HUES48 (cell line): Measurements from ENCODE around the gene TM7SF3.
"Not testable (repeated sequence)": the region's sequence is repeated elsewhere in the genome, so short reads cannot be mapped to it uniquely, and the experiment has no call there.

ENCODE experiments used
- H3K27ac ChIP-seq: one replicate; pipeline ENCODE4 v1.7.0; 2013; ENCODE audit warnings: low read depth, low read length, inconsistent platforms
- H3K27me3 ChIP-seq: 2 replicates; pipeline ENCODE4 v1.6.1; 2013; ENCODE audit warnings: mild to moderate bottlenecking, low read length; ENCODE audit not compliant: control insufficient read depth, insufficient read depth
- H3K36me3 ChIP-seq: 2 replicates; pipeline ENCODE4 v1.6.1; 2013; ENCODE audit warnings: low read length; ENCODE audit not compliant: control insufficient read depth, insufficient read depth
- H3K4me1 ChIP-seq: 2 replicates; pipeline ENCODE4 v1.6.1; 2013; ENCODE audit warnings: mild to moderate bottlenecking, low read length; ENCODE audit not compliant: control insufficient read depth, insufficient read depth
- H3K4me3 ChIP-seq: 2 replicates; pipeline ENCODE4 v1.5.1; 2013; ENCODE audit warnings: mild to moderate bottlenecking, low read depth, low read length
- H3K9ac ChIP-seq: 2 replicates; pipeline ENCODE4 v1.6.1; 2013; ENCODE audit warnings: mild to moderate bottlenecking, low read depth, low read length, moderate library complexity
- H3K9me3 ChIP-seq: 2 replicates; pipeline ENCODE4 v1.6.1; 2013; ENCODE audit warnings: low read length; ENCODE audit not compliant: control insufficient read depth, insufficient read depth

The TM7SF3 gene

DNA sequence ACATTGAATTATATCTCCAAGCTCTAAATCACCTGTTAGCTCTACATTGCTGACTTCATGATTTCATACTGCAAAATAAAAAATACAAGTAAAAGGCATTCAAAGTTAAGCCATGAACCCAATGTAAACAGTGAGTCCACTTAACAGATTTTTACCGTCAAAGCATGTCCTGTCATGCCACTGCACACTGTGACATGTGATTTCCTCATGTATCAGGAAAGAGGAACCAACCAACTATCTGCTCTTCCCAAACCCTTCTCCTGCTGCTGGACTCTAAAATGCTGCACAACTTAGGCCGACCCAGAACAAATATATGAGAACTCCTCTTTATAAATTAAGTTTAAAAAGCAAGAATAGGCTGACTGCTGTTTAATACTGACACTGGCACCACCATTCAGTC, 37.5 kb downstream of the TM7SF3 start:
- H3K9ac ChIP-seq: no peak overlapping the region
- peaks cover 68% of the 10 kb centered on the region for H3K36me3 ChIP-seq
- no peaks in the 10 kb centered on the region for H3K27me3 ChIP-seq
- H3K4me3 ChIP-seq: no peak overlapping the region
- H3K9me3 ChIP-seq: no peaks in the 10 kb centered on the region
- H3K27ac ChIP-seq: no peak overlapping the region
- H3K4me1 ChIP-seq: no peaks in the 10 kb centered on the region

DNA sequence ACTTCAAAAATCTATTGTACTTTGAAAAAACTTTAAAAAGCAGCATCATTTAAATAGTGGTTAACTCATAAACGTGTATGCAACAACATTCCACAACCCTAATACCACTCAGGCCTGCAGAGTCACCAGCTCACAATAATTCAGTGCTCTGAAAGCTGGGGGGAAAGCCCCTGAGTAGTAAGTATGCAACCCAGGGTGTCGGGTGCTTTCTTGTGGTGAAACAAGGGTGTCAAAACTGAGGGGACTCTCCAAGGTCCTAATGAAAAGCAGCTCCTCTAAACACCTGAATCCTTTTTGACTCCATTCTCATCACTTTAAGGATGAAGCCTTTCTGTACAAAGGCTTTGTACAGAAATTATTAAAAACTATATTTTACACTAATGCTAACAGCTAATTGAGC, 42.2 kb downstream of the TM7SF3 start:
- Histone ChIP-seq H3K9me3 (no peaks in the 10 kb centered on the region), H3K27ac (no peak overlapping the region), H3K4me3 (no peak overlapping the region), H3K36me3 (peaks cover 52% of the 10 kb centered on the region), H3K27me3 (no peaks in the 10 kb centered on the region), H3K4me1 (no peaks in the 10 kb centered on the region), H3K9ac (no peak overlapping the region)

DNA sequence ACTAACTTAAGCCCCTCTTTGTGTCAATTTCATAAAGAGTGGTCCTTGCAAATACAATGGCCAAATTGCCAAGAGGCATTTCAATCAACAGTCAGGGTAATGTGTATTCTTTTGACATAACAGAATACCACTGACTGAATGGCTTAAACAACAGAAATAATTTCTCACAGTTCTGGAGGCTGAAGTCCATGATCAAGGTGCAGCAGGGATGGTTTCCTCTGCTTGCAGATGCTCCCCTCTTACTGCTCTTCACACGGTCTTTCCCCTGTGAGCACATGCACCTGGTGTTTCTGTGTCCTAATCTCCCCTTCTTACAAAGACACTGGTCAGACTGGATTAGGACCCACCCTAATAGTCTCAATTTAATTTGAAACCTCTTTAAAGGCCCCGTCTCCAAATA, 44.0 kb downstream of the TM7SF3 start:
- Histone ChIP-seq H3K27ac (no peak overlapping the region), H3K9me3 (no peaks in the 10 kb centered on the region), H3K9ac (no peak overlapping the region), H3K4me3 (no peak overlapping the region), H3K27me3 (no peaks in the 10 kb centered on the region), H3K36me3 (peaks cover 38% of the 10 kb centered on the region), H3K4me1 (no peaks in the 10 kb centered on the region)

DNA sequence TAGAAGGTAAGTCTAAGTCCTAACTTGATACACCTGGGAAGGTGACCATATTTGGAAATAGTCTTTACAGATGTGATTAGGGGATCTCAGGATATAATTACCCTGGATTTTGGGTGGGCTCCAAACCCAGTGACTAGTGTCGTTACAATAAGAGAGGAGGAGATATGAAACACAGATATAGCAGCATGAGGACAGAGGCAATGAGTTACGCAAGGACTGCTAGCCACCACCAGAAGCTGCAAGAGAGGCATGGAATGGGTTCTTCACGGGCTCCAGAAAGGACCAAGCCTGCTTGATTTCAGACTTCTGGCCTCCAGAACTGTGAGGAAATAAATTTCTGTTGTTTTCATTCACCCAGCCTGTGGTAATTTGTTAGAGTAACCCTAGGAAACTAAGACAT, 47.3 kb downstream of the TM7SF3 start:
- Histone ChIP-seq H3K4me1 (no peaks in the 10 kb centered on the region), H3K36me3 (peaks cover 38% of the 10 kb centered on the region), H3K27ac (no peak overlapping the region), H3K4me3 (no peak overlapping the region), H3K9ac (no peak overlapping the region), H3K27me3 (no peaks in the 10 kb centered on the region), H3K9me3 (no peaks in the 10 kb centered on the region)

DNA sequence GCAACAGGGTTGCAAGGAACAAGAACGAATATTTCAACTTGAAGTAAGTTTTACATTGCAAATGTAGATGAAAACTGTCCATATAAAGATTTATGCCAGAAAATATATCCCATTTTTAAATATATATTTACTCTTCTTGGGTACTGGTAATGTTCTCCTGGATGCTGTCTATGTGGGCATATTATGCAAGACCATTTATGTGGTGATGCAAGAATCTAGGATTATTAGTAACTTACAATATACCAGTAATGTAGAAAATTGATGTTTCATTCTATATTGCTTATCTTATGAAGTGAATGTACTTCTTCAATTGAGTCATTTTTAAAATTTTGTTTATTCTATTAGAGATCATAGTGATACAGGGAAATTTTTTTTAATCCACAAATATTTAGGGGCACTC, 50.8 kb downstream of the TM7SF3 start:
- Histone ChIP-seq H3K27me3 (no peaks in the 10 kb centered on the region), H3K36me3 (peaks cover 49% of the 10 kb centered on the region), H3K9me3 (no peaks in the 10 kb centered on the region), H3K4me1 (no peaks in the 10 kb centered on the region), H3K9ac (no peak overlapping the region), H3K4me3 (no peak overlapping the region), H3K27ac (no peak overlapping the region)

DNA sequence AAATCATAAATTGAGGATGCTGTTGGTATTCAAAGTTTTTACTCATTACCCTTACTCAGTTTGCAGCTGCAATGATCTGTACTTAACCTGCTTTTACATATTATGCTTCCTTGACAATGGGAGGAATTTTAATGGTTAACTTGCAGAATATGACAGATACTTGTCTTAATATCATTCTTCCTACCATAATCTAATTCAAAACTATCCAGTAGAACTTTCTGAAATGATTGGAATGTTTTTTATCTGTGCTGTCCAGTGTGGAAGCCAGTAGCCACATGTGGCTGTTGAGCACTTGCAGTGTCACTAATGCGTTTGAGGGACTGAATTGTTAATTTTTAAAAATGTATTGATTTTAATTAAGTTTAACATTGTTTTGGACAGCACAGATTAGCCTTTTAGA, 52.4 kb downstream of the TM7SF3 start:
- Histone ChIP-seq H3K27me3 (no peaks in the 10 kb centered on the region), H3K4me3 (no peak overlapping the region), H3K9me3 (no peaks in the 10 kb centered on the region), H3K36me3 (peaks cover 62% of the 10 kb centered on the region), H3K4me1 (no peaks in the 10 kb centered on the region), H3K27ac (no peak overlapping the region), H3K9ac (no peak overlapping the region)

DNA sequence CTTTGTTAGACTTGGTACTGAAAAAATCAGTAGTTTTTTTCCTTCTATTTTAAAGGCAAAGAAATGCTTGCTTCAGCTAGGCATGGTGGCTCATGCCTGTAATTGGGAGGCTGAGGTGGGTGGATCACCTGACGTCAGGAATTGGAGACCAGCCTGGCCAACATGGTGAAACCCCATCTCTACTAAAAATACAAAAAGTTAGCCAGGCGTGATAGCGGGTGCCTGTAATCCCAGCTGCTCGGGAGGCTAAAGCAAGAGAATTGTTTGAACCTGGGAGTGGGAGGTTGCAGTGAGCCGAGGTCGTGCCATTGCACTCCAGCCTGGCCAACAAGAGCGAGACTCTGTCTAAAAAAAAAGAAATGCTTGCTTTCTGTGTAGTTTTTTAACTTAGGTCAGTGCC, 52.8 kb downstream of the TM7SF3 start:
- not testable (repeated sequence) for H3K4me3 ChIP-seq, H3K4me1 ChIP-seq, H3K9ac ChIP-seq, H3K27ac ChIP-seq, H3K27me3 ChIP-seq, H3K9me3 ChIP-seq
- H3K36me3 ChIP-seq: peaks cover 65% of the 10 kb centered on the region

DNA sequence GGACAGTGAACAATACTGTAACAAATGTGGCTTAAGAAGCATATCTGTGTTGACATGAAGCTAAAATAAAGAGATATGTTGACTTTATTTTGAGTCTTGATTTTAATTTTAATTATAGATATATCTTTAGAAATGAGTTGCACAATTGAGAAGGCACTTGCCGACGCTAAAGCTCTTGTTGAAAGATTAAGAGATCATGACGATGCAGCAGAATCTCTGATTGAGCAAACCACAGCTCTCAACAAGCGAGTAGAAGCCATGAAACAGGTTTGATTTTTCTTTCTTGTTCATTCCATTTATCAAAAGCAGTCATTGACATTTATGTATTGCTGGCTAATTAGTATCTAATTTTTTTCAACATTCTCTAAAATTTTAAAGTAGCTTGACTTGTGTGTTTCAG, 60.2 kb downstream of the TM7SF3 start:
- no peak overlapping the region for H3K27ac ChIP-seq
- no peak overlapping the region for H3K4me3 ChIP-seq
- peaks cover 30% of the 10 kb centered on the region for H3K36me3 ChIP-seq

DNA sequence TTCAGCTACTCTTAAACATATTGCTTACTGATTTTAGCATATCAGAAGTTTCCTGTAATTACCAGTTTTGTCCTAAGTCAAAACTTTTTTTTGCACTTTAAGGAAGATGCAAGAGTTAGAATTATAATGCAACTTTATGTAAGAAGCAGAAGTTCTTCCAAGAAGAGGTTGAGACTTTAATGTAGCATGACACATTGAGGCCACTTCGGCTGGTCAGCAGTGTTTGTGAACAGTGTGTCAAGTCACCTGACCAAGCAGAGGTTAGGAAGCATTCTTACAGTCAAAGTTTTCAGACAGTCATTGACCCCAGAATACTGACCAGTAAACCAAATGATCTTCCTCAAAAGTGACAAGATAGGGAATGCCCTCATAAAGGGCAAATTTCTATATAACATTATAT, 60.7 kb downstream of the TM7SF3 start:
- Histone ChIP-seq H3K4me1 (no peaks in the 10 kb centered on the region), H3K36me3 (peaks cover 27% of the 10 kb centered on the region)

More for the DNA sequence above, 60.2 kb downstream of the TM7SF3 start:
- Histone ChIP-seq H3K27me3 (no peaks in the 10 kb centered on the region), H3K9me3 (no peaks in the 10 kb centered on the region), H3K9ac (no peak overlapping the region), H3K4me1 (no peaks in the 10 kb centered on the region)

DNA sequence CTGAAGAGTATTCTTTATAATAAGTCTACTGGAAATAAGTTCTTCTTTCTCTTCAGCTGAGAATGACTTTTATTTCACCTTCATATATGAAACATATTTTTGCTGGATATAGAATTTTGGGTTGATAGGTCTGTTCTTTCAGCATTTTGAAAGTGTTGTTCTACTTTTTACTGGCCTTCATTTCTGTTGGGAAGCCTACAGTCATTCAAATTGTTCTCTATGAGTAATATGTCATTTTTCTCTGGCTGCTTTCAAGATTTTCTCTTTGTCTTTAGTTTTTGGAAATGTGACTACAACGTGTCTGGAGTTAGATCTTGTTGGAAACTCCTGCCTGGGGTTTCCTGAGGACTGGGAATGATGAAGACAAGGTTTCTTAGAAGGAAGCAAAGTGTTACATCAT, 65.9 kb downstream of the TM7SF3 start:
- Histone ChIP-seq H3K4me3 (no peak overlapping the region), H3K4me1 (no peaks in the 10 kb centered on the region), H3K27ac (no peak overlapping the region), H3K9me3 (no peaks in the 10 kb centered on the region), H3K27me3 (no peaks in the 10 kb centered on the region), H3K36me3 (no peaks in the 10 kb centered on the region), H3K9ac (no peak overlapping the region)

More for the DNA sequence above, 60.7 kb downstream of the TM7SF3 start:
- H3K9ac ChIP-seq: no peak overlapping the region
- no peak overlapping the region for H3K27ac ChIP-seq
- no peak overlapping the region for H3K4me3 ChIP-seq
- H3K27me3 ChIP-seq: no peaks in the 10 kb centered on the region
- H3K9me3 ChIP-seq: no peaks in the 10 kb centered on the region

DNA sequence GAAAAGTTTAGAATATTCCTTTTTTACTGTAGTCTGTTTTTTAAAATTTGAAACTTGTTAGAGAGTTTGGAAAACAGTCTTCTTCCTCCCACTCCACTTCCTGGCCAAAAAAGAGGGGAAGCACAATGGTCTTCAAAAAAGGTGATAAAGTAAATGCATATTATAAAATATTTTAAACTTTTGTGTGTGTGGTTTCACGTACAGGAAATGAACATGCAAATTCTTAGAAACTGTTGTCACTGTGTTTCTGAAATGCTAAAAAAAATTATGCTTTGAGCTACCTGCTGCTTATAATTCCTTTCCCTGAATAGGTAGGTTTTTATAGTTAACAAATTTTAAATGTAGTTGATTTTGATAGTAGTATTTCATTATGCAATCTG, 73.0 kb downstream of the TM7SF3 start:
- Histone ChIP-seq H3K27me3 (no peaks in the 10 kb centered on the region), H3K4me1 (peaks cover 14% of the 10 kb centered on the region; the same call in 1 of the 2 replicates), H3K4me3 (no peak overlapping the region), H3K9ac (no peak overlapping the region), H3K36me3 (no peaks in the 10 kb centered on the region), H3K9me3 (no peaks in the 10 kb centered on the region), H3K27ac (no peak overlapping the region)
